K562 (cell line): ENCODE measurements around the gene CDKN2B-AS1. TPM values are rescaled to one million over a fixed set of nuclear protein-coding genes. Genes with fewer than 3 reads are reported as not detected.

ENCODE experiments used
- ATAC-seq: fragments of 200-7000 bp; cut with Tn5 transposase; 3 replicates; pipeline ENCODE4 v1.9.1; 2020; ENCODE audit warnings: moderate library complexity
- BruUV-seq: library from RNA; stranded (reverse); fragments of 400-500 nt; replicated peaks from 2 replicates; lab custom pipeline; 2021; lab: Mats Ljungman, UMichigan
- CTCF ChIA-PET: fragments of 300-600 bp; formaldehyde crosslinking; extraction: SDS; loops from one replicate; lab custom pipeline; 2021; ENCODE audit warnings: low intra/inter-chr PET ratio; lab: Yijun Ruan, JAX
- POLR2A ChIA-PET: fragments of 300-600, 350-650 bp; sonication (Branson Sonifier 250); formaldehyde crosslinking; extraction: SDS; loops from one replicate; lab custom pipeline; 2021; ENCODE audit warnings: antibody characterized with exemption, inconsistent platforms; lab: Yijun Ruan, JAX
- DNase-seq, 4 experiments: peaks; one replicate each; pipeline versions ENCODE4 v3.0.0 to v3.0.0-alpha.2; 2011 to 2018; ENCODE audit warnings: low spot score in 3 of 4, mixed read lengths in 3 of 4; ENCODE audit errors: extremely low read depth in 1 of 4
- FAIRE-seq: peaks from 2 replicates; lab custom pipeline; 2011; peaks lifted over from hg19 to GRCh38; lab: Jason Lieb, UNC
- H2AFZ ChIP-seq: 2 replicates; pipeline ENCODE4 v1.6.0; 2011; ENCODE audit warnings: low read depth, low read length, control low read depth, inconsistent platforms
- H3K27ac ChIP-seq: fragments of 200-600 bp; 3 replicates; pipeline ENCODE4 v1.8.0; 2011; ENCODE audit warnings: low read depth, mild to moderate bottlenecking, control low read depth, inconsistent platforms, low read length, moderate library complexity, mixed read lengths; ENCODE audit errors: extremely low read depth
- H3K27me3 ChIP-seq, 2 experiments: fragments of 300-600 bp in 1 of 2; 2 replicates in 1 of 2; 3 replicates in 1 of 2; pipeline versions ENCODE4 v1.6.0 to v1.8.0; 2011; ENCODE audit warnings: inconsistent platforms in 2 of 2, low read length in 2 of 2, mild to moderate bottlenecking in 1 of 2, mixed read lengths in 1 of 2, moderate library complexity in 1 of 2; ENCODE audit not compliant: control insufficient read depth in 2 of 2, insufficient read depth in 2 of 2
- H3K36me3 ChIP-seq: fragments of 300-600 bp; 3 replicates; pipeline ENCODE4 v1.8.0; 2011; ENCODE audit warnings: mild to moderate bottlenecking, low read length, inconsistent platforms; ENCODE audit not compliant: control insufficient read depth, insufficient read depth
- H3K4me1 ChIP-seq, 2 experiments: fragments of 200-600 bp in 1 of 2; replicated peaks in 1 of 2; 2 replicates in 1 of 2; 3 replicates in 1 of 2; pipeline versions ENCODE4 v1.5.1 to v1.8.0; 2011; ENCODE audit warnings: inconsistent platforms in 2 of 2, low read length in 2 of 2, mild to moderate bottlenecking in 1 of 2, mixed read lengths in 1 of 2, moderate library complexity in 1 of 2; ENCODE audit not compliant: control insufficient read depth in 2 of 2, insufficient read depth in 2 of 2
- H3K4me2 ChIP-seq: 2 replicates; pipeline ENCODE4 v1.6.1; 2011; ENCODE audit warnings: low read length, control low read depth, inconsistent platforms, mixed read lengths; ENCODE audit not compliant: insufficient read depth
- H3K4me3 ChIP-seq: fragments of 200-600 bp; sonication (generic), shearing (Covaris generic); 2 replicates; pipeline ENCODE4 v1.5.1; 2016; ENCODE audit warnings: control low read depth, inconsistent platforms
- H3K79me2 ChIP-seq: fragments of 200-600 bp; 3 replicates; pipeline ENCODE4 v1.8.0; 2011; ENCODE audit warnings: low read length, inconsistent platforms; ENCODE audit not compliant: control insufficient read depth, insufficient read depth
- H3K9ac ChIP-seq, 2 experiments: 2 replicates each; pipeline versions ENCODE4 v1.6.0 to v1.6.1; 2011; ENCODE audit warnings: low read depth in 2 of 2, low read length in 2 of 2, control low read depth in 1 of 2, inconsistent platforms in 1 of 2, mild to moderate bottlenecking in 1 of 2, mixed read lengths in 1 of 2; ENCODE audit not compliant: insufficient read depth in 1 of 2
- H3K9me1 ChIP-seq: one replicate; pipeline ENCODE4 v1.6.0; 2011; ENCODE audit warnings: inconsistent platforms, mild to moderate bottlenecking, low read length, moderate library complexity; ENCODE audit not compliant: control insufficient read depth, insufficient read depth
- H3K9me3 ChIP-seq: replicated peaks from 2 replicates; pipeline ENCODE4 v1.5.1; 2011; ENCODE audit warnings: low read depth, low read length, inconsistent platforms; ENCODE audit not compliant: control insufficient read depth, insufficient read depth
- H4K20me1 ChIP-seq: replicated peaks from 2 replicates; pipeline ENCODE4 v1.6.1; 2011; ENCODE audit warnings: low read length, inconsistent platforms, mixed read lengths; ENCODE audit not compliant: control insufficient read depth, insufficient read depth
- BDP1 ChIP-seq: IDR thresholded peaks from 3 replicates; pipeline ENCODE4 v1.6.1; 2011; ENCODE audit not compliant: insufficient read length, insufficient read depth
- HEY1 ChIP-seq: fragments of 250-450 bp; sonication (Bioruptor Pico); IDR thresholded peaks from 2 replicates; pipeline ENCODE4 v1.5.0; 2020; ENCODE audit warnings: mild to moderate bottlenecking, moderate library complexity, borderline replicate concordance
- KLF13 ChIP-seq: fragments of 450-650 bp; IDR thresholded peaks from 2 replicates; pipeline ENCODE4 v1.6.1; 2016; ENCODE audit warnings: missing genetic modification characterization, low read depth, mild to moderate bottlenecking, missing compliant biosample characterization, moderate library complexity, borderline replicate concordance
- MCM2 ChIP-seq: fragments of 450-650 bp; IDR thresholded peaks from 2 replicates; pipeline ENCODE4 v1.6.1; 2017; ENCODE audit warnings: low read depth, mild to moderate bottlenecking
- POLR2H ChIP-seq: IDR thresholded peaks from 2 replicates; pipeline ENCODE4 v1.6.1; 2016; ENCODE audit warnings: missing genetic modification characterization, low read depth, mild to moderate bottlenecking, control low read depth, missing compliant biosample characterization, moderate library complexity
- POLR3G ChIP-seq: IDR thresholded peaks from 2 replicates; pipeline ENCODE4 v1.6.1; 2011; ENCODE audit not compliant: insufficient read length, insufficient replicate concordance; ENCODE audit errors: extremely low read depth
- PURB ChIP-seq: sonication (generic); formaldehyde crosslinking; IDR thresholded peaks from 2 replicates; pipeline ENCODE4 v1.9.0; 2021; ENCODE audit warnings: low read depth, mild to moderate bottlenecking, missing genetic modification reagents
- RBM14 ChIP-seq: fragments of 200-400 bp; formaldehyde crosslinking; IDR thresholded peaks from 2 replicates; pipeline ENCODE4 v1.6.1; 2018; ENCODE audit warnings: low read depth, mild to moderate bottlenecking, low read length, moderate library complexity, borderline replicate concordance; ENCODE audit not compliant: insufficient read depth
- RFX7 ChIP-seq: fragments of 250-450 bp; sonication (Bioruptor Pico); IDR thresholded peaks from 2 replicates; pipeline ENCODE4 v1.5.1; 2021; ENCODE audit warnings: mild to moderate bottlenecking
- SMARCA4 ChIP-seq: fragments of 450-650 bp; IDR thresholded peaks from 2 replicates; pipeline ENCODE4 v1.6.1; 2016
- SMARCC2 ChIP-seq: fragments of 450-650 bp; IDR thresholded peaks from 2 replicates; pipeline ENCODE4 v1.6.1; 2017; ENCODE audit warnings: antibody characterized with exemption, moderate library complexity, mild to moderate bottlenecking, low read depth
- WGBS: fragments of 100-300 bp; shearing (Covaris generic); methylation state at CpG from one replicate; pipeline ENCODE4 v1.1.6; 2016; ENCODE audit warnings: low coverage, mixed read lengths; ENCODE audit not compliant: insufficient coverage; ENCODE audit errors: missing lambda C conversion rate; 5-methylcytosine and 5-hydroxymethylcytosine counted together
- in situ Hi-C: fragments of 300-500 bp; cut with MboI; formaldehyde crosslinking; loops from 4 replicates; pipeline ENCODE4 v1.15.0; 2018; ENCODE audit warnings: inconsistent platforms, mixed read lengths
- intact Hi-C: fragments of 100-400 bp; cut with micrococcal nuclease; formaldehyde crosslinking; loops from 2 replicates; pipeline ENCODE4 v1.14.2; 2022
- polyA plus RNA-seq, 8 experiments: library from polyadenylated mRNA; depleted of rRNA in 4 of 8; stranded (reverse) in 5 of 8; unstranded in 3 of 8; fragments of >200 nt; fragmentation: Nextera tagmentation in 2 of 8; fragmentation: Illumina TruSeq in 1 of 8; extraction: Ambion mirVana in 2 of 8; extraction: Trizol in 1 of 8; gene quantifications; 2 replicates each; pipeline versions ENCODE4 v1.2.1 to v1.2.3, GENCODE V29; 2011 to 2014; ENCODE audit warnings: inconsistent platforms in 1 of 8, missing spikeins in 1 of 8
- total RNA-seq, 7 experiments: library from RNA; depleted of rRNA in 6 of 7; stranded (reverse); fragments of >200 nt in 6 of 7; fragmentation: Illumina TruSeq in 2 of 7; extraction: Trizol in 2 of 7; gene quantifications; 2 replicates each; pipeline versions ENCODE4 v1.2.1 to v1.2.3, GENCODE V29; 2011 to 2021; ENCODE audit warnings: low replicate concordance in 1 of 7
- TF ChIP-seq, protein P1 (sequence below), 2 experiments: fragments of 450-650 bp; conservative IDR thresholded peaks; 2 replicates each; pipeline ENCODE4 v1.6.1; 2017; ENCODE audit warnings: mild to moderate bottlenecking in 2 of 2, moderate library complexity in 2 of 2
- TF ChIP-seq, protein P2 (sequence below), 2 experiments: IDR thresholded peaks; 2 replicates each; pipeline ENCODE4 v1.6.1; 2012; ENCODE audit warnings: improper control_type of control experiment in 2 of 2, low read depth in 2 of 2, low read length in 2 of 2, borderline replicate concordance in 1 of 2

CDKN2B-AS1 gene
- total and polyA plus RNA-seq, 9 of the 15 experiments (the other 6 are each of a cell fraction or from before 2014, with no cell fraction given), result not detected

DNA sequence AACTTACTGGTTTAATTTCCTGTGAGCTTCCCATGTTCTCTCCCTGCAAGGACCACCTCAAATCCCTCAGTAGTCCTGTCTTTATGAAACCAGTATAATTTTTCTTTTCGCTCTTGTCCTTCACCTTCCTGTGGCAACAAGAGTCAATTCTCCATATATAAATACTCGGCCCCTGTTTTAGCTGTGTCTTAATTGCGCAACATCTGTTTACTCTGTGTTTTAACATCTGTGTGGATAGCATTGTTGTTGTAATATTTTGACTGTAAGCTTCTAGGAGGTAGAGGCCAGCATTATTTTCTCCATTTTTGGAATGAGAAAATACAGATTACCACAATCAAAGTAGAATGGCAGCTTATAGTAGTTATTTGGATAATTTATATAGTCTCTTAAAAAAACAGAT is 44.7 kb downstream of the CDKN2B-AS1 start:
- Histone ChIP-seq H2AFZ (no peak overlapping the region), H3K9ac (no peak overlapping the region), H3K9me1 (no peaks in the 10 kb centered on the region), H3K79me2 (no peaks in the 10 kb centered on the region), H3K9me3 (no peaks in the 10 kb centered on the region), H4K20me1 (no peaks in the 10 kb centered on the region), H3K27me3 (no peaks in the 10 kb centered on the region), H3K4me2 (no peak overlapping the region), H3K36me3 (no peaks in the 10 kb centered on the region), H3K4me3 (no peak overlapping the region), H3K4me1 (no peaks in the 10 kb centered on the region), H3K27ac (no peak overlapping the region)
- CTCF ChIA-PET, result no interaction called here
- no peak for TF ChIP-seq PURB (CRISPR knock-in tag)
- TF ChIP-seq BDP1, result no peak
- TF ChIP-seq RFX7, result no peak
- TF ChIP-seq SMARCC2, result no peak
- no peak for TF ChIP-seq HEY1
- TF ChIP-seq, protein P1, sequence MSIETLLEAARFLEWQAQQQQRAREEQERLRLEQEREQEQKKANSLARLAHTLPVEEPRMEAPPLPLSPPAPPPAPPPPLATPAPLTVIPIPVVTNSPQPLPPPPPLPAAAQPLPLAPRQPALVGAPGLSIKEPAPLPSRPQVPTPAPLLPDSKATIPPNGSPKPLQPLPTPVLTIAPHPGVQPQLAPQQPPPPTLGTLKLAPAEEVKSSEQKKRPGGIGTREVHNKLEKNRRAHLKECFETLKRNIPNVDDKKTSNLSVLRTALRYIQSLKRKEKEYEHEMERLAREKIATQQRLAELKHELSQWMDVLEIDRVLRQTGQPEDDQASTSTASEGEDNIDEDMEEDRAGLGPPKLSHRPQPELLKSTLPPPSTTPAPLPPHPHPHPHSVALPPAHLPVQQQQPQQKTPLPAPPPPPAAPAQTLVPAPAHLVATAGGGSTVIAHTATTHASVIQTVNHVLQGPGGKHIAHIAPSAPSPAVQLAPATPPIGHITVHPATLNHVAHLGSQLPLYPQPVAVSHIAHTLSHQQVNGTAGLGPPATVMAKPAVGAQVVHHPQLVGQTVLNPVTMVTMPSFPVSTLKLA (conservative IDR thresholded peaks at IDR 0.05), result no peak
- no peak for TF ChIP-seq MCM2
- TF ChIP-seq RBM14, result no peak
- TF ChIP-seq, protein P2, sequence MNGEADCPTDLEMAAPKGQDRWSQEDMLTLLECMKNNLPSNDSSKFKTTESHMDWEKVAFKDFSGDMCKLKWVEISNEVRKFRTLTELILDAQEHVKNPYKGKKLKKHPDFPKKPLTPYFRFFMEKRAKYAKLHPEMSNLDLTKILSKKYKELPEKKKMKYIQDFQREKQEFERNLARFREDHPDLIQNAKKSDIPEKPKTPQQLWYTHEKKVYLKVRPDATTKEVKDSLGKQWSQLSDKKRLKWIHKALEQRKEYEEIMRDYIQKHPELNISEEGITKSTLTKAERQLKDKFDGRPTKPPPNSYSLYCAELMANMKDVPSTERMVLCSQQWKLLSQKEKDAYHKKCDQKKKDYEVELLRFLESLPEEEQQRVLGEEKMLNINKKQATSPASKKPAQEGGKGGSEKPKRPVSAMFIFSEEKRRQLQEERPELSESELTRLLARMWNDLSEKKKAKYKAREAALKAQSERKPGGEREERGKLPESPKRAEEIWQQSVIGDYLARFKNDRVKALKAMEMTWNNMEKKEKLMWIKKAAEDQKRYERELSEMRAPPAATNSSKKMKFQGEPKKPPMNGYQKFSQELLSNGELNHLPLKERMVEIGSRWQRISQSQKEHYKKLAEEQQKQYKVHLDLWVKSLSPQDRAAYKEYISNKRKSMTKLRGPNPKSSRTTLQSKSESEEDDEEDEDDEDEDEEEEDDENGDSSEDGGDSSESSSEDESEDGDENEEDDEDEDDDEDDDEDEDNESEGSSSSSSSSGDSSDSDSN (IDR thresholded peaks at IDR 0.05; ENCODE audit: borderline replicate concordance in 1 of 2, low read depth in 2 of 2, low read length in 2 of 2), result no peak
- TF ChIP-seq POLR2H, result no peak
- no peak for TF ChIP-seq KLF13 (tag)
- TF ChIP-seq SMARCA4, result no peak
- TF ChIP-seq POLR3G, result no peak
- no peak for DNase-seq
- no peak for FAIRE-seq
- POLR2A ChIA-PET, result no interaction called here
- no CpG with 5 or more reads among the region's 3 CpGs for WGBS
- in situ Hi-C loops (no loop called here), intact Hi-C loops (no loop called here)
- no peak for ATAC-seq
- no TSS peak for BruUV-seq
